ENCODE results near the gene TTLL3. TPM values are rescaled to one million over a fixed set of nuclear protein-coding genes. Genes with fewer than 3 reads are reported as not detected.

The TTLL3 gene
- total and polyA plus RNA-seq, 2 donors (not counting 3 experiments of a cell fraction or from before 2014, with no cell fraction given), result 43.5 to 65.2 TPM

DNA sequence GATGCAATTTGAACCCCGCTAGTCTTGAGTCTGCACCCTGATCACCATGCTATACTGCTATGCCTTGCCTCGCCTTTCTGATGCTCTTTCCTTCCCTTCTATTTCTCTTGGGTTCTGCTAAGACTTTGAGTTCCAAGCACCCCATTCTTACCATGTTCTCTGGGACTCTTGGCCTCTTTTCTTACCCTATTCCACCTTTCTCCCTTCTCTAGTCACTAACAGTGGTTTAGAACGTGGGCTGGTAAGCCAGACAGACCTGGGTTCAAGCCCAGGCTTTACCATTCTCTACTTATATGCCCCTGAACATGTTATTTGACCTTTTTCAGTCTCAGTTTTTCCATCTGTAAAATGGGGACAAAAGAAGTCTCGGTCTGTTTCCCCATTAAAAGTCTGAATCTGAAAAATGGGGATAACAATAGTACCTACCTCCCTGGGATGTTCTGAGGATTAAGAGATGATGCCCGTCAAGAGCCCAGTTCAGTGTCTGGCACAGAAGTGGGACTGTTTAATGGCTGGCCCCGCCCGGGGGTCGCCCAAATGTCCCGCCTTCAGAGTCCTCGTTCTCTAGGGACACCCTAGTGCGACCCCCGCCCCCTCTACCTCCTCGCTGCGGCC lies 18.2 kb upstream of the TTLL3 start:
- TSS peak; percentile 76 for BruUV-seq (replicated peaks)
- Histone ChIP-seq H2AFZ (ENCODE audit: low read depth, low read length) (peak overlapping the region; percentile 40), H3K36me3 (ENCODE audit: control insufficient read depth in 2 of 2, extremely low read depth in 1 of 2, insufficient read depth in 2 of 2, low read length in 2 of 2) (peaks cover 0 to 3% of the 10 kb centered on the region in 2 experiments), H4K20me1 (replicated peaks; ENCODE audit: control insufficient read depth, extremely low read depth, insufficient read depth, low read length) (no peaks in the 10 kb centered on the region), H3K4me3 (replicated peaks in 1 of 3; ENCODE audit: insufficient read depth in 1 of 3, low read depth in 1 of 3, low read length in 3 of 3) (peak overlapping the region; percentile 68 to 88 (median 88)), H3K4me1 (ENCODE audit: control insufficient read depth, extremely low read depth, insufficient read depth, low read length) (peaks cover 13% of the 10 kb centered on the region), H3K9me3 (replicated peaks; ENCODE audit: control insufficient read depth, insufficient read depth, low read length) (no peaks in the 10 kb centered on the region), H3K27ac (ENCODE audit: insufficient read depth, low read depth, low read length) (peak overlapping the region; percentile 93), H3K9me1 (replicated peaks; ENCODE audit: control insufficient read depth, extremely low read depth, insufficient read depth, low read length) (no peaks in the 10 kb centered on the region), H3K79me2 (ENCODE audit: control insufficient read depth, insufficient read depth, low read length) (peaks cover 36% of the 10 kb centered on the region), H3K4me2 (ENCODE audit: insufficient read depth, low read length) (peak overlapping the region; percentile 56), H3K27me3 (ENCODE audit: control insufficient read depth in 2 of 2, insufficient read depth in 2 of 2, low read length in 2 of 2) (no peaks in the 10 kb centered on the region), H3K9ac (replicated peaks; ENCODE audit: extremely low read depth, insufficient read depth, low read length) (peak overlapping the region; percentile 97)
- dilution Hi-C loops (cut with MboI; ENCODE audit: extremely low pct_ligation_motif_present, low sequenced_read_pairs) (no loop called here), intact Hi-C loops (cut with micrococcal nuclease) (loop anchor here (1.0 to 5.0 kb wide), 7 partner anchors 43 to 395 kb away; partner anchors contain the start of genes BRPF1, CRELD1, IL17RC and MTMR14)
- no peak for DNase-seq (ENCODE audit: low read depth, low spot score)
- ChIA-PET POLR2A (interaction anchor here (1.0 kb wide), 1 partner anchor 76 kb away, joined by 3 read pairs; no protein-coding TSS in a partner anchor), CTCF (interaction anchor here (0.5 to 1.8 kb wide), 3 partner anchors 10 to 76 kb away, joined by 3 to 10 read pairs (median 3); no protein-coding TSS in a partner anchor)
- TF ChIP-seq CTCF (IDR thresholded peaks at IDR 0.05; ENCODE audit: extremely low read depth in 1 of 2, insufficient read depth in 1 of 2, low read depth in 1 of 2, low read length in 2 of 2) (no peak), MYC (IDR thresholded peaks at IDR 0.05; ENCODE audit: low read depth, low read length) (no peak), FOS (IDR thresholded peaks at IDR 0.05; ENCODE audit: borderline replicate concordance, insufficient read depth, low read length) (no peak), GATA2 (IDR thresholded peaks at IDR 0.05; ENCODE audit: insufficient read depth, insufficient read length, low read depth, low read length) (no peak), POLR2AphosphoS5 (IDR thresholded peaks at IDR 0.05; ENCODE audit: insufficient read depth, low read depth, low read length) (no peak), EZH2 (IDR thresholded peaks at IDR 0.05; ENCODE audit: borderline replicate concordance, low read depth, low read length, severe bottlenecking) (no peak)
- no peak for FAIRE-seq

All from endothelial cell of umbilical vein (primary cell).